HepG2 (cell line): ENCODE data around the gene DUXA. TPM values are rescaled to one million over a fixed set of nuclear protein-coding genes. Genes with fewer than 3 reads are reported as not detected.

Source experiments
- BHLHE40 ChIP-seq: IDR thresholded peaks from 2 replicates; pipeline ENCODE4 v1.6.1; 2011; ENCODE audit warnings: low read length, improper control_type of control experiment
- EZH2 ChIP-seq: conservative IDR thresholded peaks from 2 replicates; pipeline ENCODE4 v1.6.1; 2012; ENCODE audit warnings: mild to moderate bottlenecking, low read depth, low read length, moderate library complexity
- GTF2F1 ChIP-seq: fragments of 150-350 bp; IDR thresholded peaks from 2 replicates; pipeline ENCODE4 v1.6.1; 2014; ENCODE audit warnings: low read length
- MATR3 ChIP-seq: sonication (generic); formaldehyde crosslinking; IDR thresholded peaks from 2 replicates; pipeline ENCODE4 v1.4.0; 2020; ENCODE audit warnings: missing genetic modification reagents
- MEIS1 ChIP-seq: sonication (generic); formaldehyde crosslinking; IDR thresholded peaks from 2 replicates; pipeline ENCODE4 v1.9.0; 2021; ENCODE audit warnings: mild to moderate bottlenecking, missing genetic modification reagents, moderate library complexity, borderline replicate concordance
- NCOA1 ChIP-seq: sonication (generic); formaldehyde crosslinking; IDR thresholded peaks from 2 replicates; pipeline ENCODE4 v1.9.0; 2021; ENCODE audit warnings: missing genetic modification reagents
- NFE2L1 ChIP-seq: sonication (generic); formaldehyde crosslinking; IDR thresholded peaks from 2 replicates; pipeline ENCODE4 v1.4.0; 2020; ENCODE audit warnings: missing genetic modification reagents, mild to moderate bottlenecking, borderline replicate concordance
- RFX1 ChIP-seq: fragments of 450-650 bp; IDR thresholded peaks from 2 replicates; pipeline ENCODE4 v1.6.1; 2017
- ZNF207 ChIP-seq: fragments of 450-650 bp; IDR thresholded peaks from 2 replicates; pipeline ENCODE4 v1.6.1; 2016; ENCODE audit warnings: antibody characterized with exemption, borderline replicate concordance
- ZNF24 ChIP-seq: fragments of 450-650 bp; IDR thresholded peaks from 2 replicates; pipeline ENCODE4 v1.6.1; 2017; ENCODE audit warnings: antibody characterized with exemption, mild to moderate bottlenecking
- ZNF251 ChIP-seq: sonication (generic); formaldehyde crosslinking; IDR thresholded peaks from 2 replicates; pipeline ENCODE4 v1.9.0; 2021; ENCODE audit warnings: mild to moderate bottlenecking, missing genetic modification reagents
- ZNF577 ChIP-seq: sonication (generic); formaldehyde crosslinking; IDR thresholded peaks from 2 replicates; pipeline ENCODE4 v1.4.0; 2020; ENCODE audit warnings: mild to moderate bottlenecking, low read depth, missing genetic modification reagents, borderline replicate concordance
- polyA plus RNA-seq, 8 experiments: library from polyadenylated mRNA; depleted of rRNA in 3 of 8; stranded (reverse) in 7 of 8; unstranded in 1 of 8; fragments of >200 nt; fragmentation: Illumina TruSeq in 4 of 8; extraction: Trizol in 4 of 8; gene quantifications; 2 replicates each; pipeline versions ENCODE4 v1.2.1 to v1.2.3, GENCODE V29; 2011 to 2016; ENCODE audit warnings: low read depth in 4 of 8, missing spikeins in 1 of 8, mixed read lengths in 1 of 8; ENCODE audit not compliant: insufficient read depth in 1 of 8
- total RNA-seq, 5 experiments: library from RNA; depleted of rRNA; stranded (reverse); fragments of >200 nt; fragmentation: Illumina TruSeq; extraction: Trizol; gene quantifications; 2 replicates each; pipeline ENCODE4 v1.2.3, GENCODE V29; 2016; ENCODE audit warnings: low read depth in 1 of 5
- TF ChIP-seq, protein P1 (sequence below): sonication (generic); formaldehyde crosslinking; IDR thresholded peaks from 2 replicates; pipeline ENCODE4 v1.4.0; 2020; ENCODE audit warnings: missing genetic modification reagents
- TF ChIP-seq, protein P2 (sequence below): sonication (generic); formaldehyde crosslinking; IDR thresholded peaks from 2 replicates; pipeline ENCODE4 v1.8.1; 2022; ENCODE audit warnings: low read depth, mild to moderate bottlenecking, missing genetic modification reagents
- TF ChIP-seq, protein P3 (sequence below): IDR thresholded peaks from 2 replicates; pipeline ENCODE4 v1.6.1; 2016; ENCODE audit warnings: missing biosample characterization, missing genetic modification reagents, low read depth
- TF ChIP-seq, protein P4 (sequence below): sonication (generic); formaldehyde crosslinking; IDR thresholded peaks from 2 replicates; pipeline ENCODE4 v1.5.0; 2020; ENCODE audit warnings: mild to moderate bottlenecking, missing genetic modification reagents

Gene DUXA
- total and polyA plus RNA-seq, 2 of the 13 experiments (the other 11 are each of a cell fraction or from before 2014, with no cell fraction given): not detected

DNA sequence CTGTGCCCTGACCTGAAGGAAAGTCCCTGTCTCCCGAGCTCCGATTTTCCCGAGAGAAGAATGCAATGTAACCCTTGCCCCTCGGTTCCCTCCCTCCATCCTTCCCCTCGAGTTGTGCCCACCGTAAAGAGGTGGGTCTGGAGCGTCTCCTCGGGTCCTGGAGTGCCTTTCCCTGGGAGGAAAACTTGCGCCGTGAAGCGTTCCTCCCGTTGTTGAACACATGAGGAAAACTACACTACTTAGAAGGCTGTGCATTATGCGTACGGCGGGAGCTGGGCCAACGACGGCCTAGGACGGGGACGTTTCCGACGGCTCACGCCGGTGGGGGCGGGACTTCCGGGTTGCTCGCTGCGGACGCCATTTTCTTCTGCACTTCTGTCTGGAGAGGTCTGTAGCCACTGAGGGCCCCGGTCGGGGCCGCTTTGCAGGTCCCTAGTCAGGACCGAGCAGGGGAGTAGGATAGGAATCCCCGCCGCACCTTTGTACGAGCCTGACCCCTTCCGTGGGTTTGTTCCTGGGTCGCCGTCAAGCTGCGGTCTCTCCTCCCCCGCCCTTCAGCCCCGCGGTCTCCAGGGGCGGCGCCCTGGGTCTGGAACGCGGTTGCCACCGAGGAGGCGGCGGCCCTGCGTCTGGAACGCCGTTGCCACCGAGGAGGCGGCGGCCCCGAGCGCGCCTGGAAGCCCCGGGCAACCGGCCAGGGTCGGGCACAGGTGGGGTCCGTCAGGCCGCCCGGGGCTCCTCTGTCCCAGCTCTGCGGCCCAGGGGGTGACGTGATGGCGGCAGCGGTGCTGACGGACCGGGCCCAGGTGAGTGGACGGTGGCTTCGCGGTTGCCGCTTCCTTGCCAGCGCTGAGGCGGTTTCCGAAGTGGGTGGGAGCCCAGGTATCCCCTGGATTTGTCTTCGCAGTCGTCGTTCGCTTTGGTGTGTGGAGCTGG, 24.1 kb upstream of the DUXA start, which contains the start of gene ZNF264 (continued):
- TF ChIP-seq, protein P1, sequence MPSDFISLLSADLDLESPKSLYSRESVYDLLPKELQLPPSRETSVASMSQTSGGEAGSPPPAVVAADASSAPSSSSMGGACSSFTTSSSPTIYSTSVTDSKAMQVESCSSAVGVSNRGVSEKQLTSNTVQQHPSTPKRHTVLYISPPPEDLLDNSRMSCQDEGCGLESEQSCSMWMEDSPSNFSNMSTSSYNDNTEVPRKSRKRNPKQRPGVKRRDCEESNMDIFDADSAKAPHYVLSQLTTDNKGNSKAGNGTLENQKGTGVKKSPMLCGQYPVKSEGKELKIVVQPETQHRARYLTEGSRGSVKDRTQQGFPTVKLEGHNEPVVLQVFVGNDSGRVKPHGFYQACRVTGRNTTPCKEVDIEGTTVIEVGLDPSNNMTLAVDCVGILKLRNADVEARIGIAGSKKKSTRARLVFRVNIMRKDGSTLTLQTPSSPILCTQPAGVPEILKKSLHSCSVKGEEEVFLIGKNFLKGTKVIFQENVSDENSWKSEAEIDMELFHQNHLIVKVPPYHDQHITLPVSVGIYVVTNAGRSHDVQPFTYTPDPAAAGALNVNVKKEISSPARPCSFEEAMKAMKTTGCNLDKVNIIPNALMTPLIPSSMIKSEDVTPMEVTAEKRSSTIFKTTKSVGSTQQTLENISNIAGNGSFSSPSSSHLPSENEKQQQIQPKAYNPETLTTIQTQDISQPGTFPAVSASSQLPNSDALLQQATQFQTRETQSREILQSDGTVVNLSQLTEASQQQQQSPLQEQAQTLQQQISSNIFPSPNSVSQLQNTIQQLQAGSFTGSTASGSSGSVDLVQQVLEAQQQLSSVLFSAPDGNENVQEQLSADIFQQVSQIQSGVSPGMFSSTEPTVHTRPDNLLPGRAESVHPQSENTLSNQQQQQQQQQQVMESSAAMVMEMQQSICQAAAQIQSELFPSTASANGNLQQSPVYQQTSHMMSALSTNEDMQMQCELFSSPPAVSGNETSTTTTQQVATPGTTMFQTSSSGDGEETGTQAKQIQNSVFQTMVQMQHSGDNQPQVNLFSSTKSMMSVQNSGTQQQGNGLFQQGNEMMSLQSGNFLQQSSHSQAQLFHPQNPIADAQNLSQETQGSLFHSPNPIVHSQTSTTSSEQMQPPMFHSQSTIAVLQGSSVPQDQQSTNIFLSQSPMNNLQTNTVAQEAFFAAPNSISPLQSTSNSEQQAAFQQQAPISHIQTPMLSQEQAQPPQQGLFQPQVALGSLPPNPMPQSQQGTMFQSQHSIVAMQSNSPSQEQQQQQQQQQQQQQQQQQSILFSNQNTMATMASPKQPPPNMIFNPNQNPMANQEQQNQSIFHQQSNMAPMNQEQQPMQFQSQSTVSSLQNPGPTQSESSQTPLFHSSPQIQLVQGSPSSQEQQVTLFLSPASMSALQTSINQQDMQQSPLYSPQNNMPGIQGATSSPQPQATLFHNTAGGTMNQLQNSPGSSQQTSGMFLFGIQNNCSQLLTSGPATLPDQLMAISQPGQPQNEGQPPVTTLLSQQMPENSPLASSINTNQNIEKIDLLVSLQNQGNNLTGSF: no peak; the same call in 1 of the 2 replicates
- no peak for TF ChIP-seq NFE2L1 (CRISPR knock-in tag)
- TF ChIP-seq BHLHE40: no peak
- TF ChIP-seq, protein P2, sequence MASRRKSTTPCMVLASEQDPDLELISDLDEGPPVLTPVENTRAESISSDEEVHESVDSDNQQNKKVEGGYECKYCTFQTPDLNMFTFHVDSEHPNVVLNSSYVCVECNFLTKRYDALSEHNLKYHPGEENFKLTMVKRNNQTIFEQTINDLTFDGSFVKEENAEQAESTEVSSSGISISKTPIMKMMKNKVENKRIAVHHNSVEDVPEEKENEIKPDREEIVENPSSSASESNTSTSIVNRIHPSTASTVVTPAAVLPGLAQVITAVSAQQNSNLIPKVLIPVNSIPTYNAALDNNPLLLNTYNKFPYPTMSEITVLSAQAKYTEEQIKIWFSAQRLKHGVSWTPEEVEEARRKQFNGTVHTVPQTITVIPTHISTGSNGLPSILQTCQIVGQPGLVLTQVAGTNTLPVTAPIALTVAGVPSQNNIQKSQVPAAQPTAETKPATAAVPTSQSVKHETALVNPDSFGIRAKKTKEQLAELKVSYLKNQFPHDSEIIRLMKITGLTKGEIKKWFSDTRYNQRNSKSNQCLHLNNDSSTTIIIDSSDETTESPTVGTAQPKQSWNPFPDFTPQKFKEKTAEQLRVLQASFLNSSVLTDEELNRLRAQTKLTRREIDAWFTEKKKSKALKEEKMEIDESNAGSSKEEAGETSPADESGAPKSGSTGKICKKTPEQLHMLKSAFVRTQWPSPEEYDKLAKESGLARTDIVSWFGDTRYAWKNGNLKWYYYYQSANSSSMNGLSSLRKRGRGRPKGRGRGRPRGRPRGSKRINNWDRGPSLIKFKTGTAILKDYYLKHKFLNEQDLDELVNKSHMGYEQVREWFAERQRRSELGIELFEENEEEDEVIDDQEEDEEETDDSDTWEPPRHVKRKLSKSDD: peak; percentile 94
- TF ChIP-seq MATR3: no peak
- TF ChIP-seq GTF2F1: no peak
- no peak for TF ChIP-seq ZNF24
- no peak for TF ChIP-seq RFX1
- peak; percentile 84; the same call in 1 of the 2 replicates for TF ChIP-seq NCOA1 (CRISPR knock-in tag)
- no peak for TF ChIP-seq ZNF251
- peak; percentile 23; the same call in 1 of the 2 replicates for TF ChIP-seq MEIS1 (CRISPR knock-in tag)
- no peak for TF ChIP-seq EZH2
- no peak for TF ChIP-seq ZNF207
- TF ChIP-seq, protein P3, sequence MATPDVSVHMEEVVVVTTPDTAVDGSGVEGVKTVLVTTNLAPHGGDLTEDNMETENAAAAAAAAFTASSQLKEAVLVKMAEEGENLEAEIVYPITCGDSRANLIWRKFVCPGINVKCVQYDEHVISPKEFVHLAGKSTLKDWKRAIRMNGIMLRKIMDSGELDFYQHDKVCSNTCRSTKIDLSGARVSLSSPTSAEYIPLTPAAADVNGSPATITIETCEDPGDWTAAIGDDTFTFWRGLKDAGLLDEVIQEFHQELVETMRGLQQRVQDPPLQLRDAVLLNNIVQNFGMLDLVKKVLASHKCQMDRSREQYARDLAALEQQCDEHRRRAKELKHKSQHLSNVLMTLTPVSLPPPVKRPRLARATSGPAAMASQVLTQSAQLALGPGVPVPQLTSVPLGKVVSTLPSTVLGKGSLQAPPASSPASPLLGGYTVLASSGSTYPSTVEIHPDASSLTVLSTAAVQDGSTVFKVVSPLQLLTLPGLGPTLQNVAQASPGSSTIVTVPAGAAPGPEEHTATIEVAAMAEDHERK: peak; percentile 79
- TF ChIP-seq, protein P4, sequence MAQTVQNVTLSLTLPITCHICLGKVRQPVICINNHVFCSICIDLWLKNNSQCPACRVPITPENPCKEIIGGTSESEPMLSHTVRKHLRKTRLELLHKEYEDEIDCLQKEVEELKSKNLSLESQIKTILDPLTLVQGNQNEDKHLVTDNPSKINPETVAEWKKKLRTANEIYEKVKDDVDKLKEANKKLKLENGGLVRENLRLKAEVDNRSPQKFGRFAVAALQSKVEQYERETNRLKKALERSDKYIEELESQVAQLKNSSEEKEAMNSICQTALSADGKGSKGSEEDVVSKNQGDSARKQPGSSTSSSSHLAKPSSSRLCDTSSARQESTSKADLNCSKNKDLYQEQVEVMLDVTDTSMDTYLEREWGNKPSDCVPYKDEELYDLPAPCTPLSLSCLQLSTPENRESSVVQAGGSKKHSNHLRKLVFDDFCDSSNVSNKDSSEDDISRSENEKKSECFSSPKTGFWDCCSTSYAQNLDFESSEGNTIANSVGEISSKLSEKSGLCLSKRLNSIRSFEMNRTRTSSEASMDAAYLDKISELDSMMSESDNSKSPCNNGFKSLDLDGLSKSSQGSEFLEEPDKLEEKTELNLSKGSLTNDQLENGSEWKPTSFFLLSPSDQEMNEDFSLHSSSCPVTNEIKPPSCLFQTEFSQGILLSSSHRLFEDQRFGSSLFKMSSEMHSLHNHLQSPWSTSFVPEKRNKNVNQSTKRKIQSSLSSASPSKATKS (CRISPR knock-in tag): no peak; the same call in 1 of the 2 replicates
- no peak for TF ChIP-seq ZNF577 (CRISPR knock-in tag)
